Ammon's horn (tissue), 1 donor: ENCODE data around the gene STK33.

Source experiments
- DNase-seq: peaks from one replicate; pipeline ENCODE4 v3.0.0-alpha.2; 2016; ENCODE audit warnings: low spot score

Gene STK33

DNA sequence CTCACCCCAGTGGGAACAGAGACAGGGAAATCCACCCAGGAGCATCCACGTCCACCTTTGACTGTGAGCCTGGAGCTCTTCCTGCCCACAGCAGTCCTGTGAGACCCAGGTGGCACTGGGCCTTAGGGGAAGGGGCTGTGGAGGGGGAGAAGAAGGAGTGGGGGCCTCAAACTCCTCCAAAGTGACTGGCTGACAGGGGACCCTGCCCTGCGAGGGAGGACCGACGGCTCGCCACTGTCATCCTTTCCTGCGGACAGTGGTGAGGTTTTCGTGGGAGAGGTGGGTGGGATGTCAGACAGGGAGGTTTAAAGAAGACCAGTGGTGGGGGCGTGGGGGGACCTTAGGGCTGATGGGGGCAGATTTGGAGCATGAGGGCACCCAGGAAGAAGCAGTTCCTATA lies 237.8 kb downstream of the STK33 start:
- no peak for DNase-seq

DNA sequence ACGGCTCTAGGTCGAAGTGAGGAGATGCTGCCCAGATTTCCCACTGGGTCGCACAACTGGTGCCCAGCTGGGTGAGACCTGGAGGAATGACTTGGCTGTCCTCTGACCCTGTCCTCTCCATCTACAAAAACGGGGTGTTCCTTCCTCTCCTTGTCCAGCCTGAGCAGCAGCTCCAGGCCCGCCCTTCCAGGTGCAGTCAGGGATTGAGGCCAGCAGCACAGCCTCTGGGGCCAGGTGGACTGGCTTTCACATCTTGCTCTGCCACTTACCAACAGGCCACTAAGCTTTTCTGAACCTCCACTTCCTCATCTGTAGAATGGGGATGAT lies 238.6 kb downstream of the STK33 start:
- no peak for DNase-seq

DNA sequence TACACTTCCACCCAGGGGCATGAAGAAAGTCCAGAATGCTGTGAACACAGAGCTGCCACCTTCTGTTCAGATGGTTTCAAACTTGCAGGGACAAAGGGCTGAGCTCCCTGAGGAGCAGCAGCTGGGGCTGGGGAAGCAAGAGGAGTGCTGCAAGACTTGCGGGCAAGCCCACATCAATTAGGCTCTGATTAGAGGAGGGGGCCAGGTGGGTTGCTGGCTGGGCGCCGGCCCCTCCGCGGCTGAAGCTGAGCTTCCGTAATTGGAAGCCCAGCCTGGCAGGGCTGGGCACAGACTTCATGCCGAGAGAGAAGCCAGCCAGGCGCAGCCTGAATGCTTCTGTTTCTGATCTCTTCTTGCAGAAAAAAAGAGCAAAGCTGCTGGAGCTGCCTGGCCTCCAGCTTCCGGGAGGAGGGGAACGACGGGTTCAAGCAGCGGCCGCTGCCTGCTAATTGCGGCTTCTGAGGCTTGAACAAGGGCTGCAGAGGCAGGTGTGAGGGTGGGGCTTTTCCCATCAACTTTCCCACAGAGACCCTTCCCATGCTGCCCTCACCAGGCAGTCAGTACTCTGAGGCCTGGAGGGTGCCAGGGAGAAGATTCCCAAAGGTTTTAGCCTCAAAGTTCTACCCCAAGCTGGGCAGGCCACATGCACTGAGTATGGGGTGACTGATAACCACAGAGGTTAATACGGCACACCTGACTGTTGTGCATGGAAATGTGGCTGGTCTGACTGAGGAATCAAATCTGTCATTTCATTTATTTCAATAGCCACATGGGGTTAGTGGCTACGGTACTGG lies 239.2 kb downstream of the STK33 start:
- DNase-seq = peak; percentile 51

DNA sequence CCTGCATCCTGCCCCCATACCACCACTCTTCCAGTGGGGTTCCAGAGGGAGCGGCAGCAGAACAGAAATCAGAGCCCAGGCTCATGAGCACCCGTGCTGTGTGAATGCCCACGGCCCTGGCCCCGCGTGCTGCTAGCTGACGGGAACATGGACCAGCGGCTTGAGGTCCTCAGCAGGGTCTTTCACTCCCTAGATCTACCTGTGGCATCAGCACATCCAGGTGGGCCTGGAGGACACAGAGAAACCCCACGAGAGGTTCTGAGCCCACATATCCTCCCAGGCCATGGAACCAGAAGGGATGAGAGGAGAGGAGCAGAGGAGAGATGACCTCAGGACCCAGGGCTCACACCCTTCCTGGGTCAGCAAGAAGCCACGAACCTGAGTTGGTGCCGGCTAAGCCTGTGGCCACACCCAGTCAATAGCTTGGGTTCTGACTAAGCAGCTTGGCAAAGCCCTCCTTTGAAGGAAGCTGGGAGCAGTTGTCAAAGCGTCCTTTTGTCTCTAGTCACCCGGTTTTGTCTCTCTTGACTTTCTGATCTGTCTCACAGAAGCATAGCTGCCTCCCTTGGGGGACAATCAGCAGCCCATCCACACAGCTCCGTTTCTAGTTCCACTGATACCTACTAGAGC lies 241.0 kb downstream of the STK33 start:
- no peak for DNase-seq

DNA sequence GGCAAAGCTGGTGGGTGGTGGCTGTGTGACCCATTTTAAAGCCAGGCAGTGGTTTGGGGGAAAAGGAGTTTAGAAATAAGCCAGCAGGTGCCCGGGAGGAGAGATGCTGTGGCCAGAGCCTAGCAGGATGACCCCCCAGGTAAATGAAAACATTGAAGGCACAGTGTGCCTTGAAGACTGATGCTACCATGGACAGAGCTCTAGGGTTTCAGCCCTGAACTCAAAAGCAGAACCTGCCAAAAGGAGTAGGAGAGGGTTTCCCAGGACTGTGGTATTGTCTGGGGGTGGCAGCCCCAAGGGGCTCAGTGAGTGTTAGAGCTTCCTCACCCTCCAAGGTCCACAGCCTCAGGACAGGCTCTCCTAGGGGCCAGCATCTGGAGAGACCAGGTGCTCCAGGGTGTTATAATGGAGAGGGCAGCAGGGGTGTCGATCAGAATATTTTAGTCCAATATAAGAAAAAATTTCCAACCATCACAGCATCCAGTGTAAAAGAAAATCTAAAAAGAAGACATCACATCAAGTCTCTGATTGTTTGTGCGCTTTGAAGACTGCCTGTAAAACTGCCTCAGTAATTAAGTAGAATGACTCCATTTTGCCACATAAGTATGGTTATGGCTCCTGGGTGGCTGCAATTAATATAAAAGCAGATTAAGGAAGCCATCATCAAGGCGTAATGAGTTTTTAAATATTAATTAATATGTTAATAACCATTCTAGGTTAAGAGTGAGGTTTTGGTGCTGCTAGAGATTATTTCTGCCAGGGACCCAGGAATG lies 241.7 kb downstream of the STK33 start:
- DNase-seq = no peak

DNA sequence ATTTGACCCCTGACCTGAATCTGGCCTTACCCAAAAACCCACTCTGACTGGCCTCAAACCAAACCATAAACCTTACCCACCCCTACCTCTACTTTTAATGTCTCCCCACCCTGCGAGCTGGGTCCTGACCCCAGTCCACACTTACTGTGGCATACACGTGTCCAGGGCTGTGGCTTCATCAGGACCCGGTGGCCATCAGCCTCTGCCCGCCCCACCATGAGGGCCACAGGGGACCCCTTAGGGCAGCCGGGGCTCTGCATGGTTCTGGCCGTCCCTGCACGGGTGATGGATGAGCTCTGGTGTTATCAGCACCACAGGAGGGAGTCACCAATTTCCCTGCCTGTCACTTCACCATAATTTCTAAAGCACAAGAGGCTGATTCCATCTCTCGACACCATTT lies 242.8 kb downstream of the STK33 start:
- no peak for DNase-seq

DNA sequence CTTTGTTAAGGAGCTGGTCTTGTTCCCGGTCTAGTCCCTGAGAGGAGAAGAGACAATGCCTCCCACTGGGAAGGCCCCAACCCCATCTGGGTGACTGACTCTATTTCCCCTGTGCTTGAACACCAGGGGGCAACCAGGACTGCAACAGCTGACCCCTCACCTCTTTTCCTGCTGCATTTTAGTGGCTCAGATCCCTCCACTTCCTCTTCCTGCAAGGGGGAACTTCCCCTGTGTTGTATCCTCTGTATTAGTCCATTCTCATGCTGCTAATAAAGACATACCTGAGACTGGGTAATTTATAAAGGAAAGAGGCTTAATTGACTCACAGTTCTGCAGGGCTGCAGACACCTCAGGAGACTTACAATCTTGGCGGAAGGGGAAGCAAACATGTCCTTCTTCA lies 246.1 kb downstream of the STK33 start:
- DNase-seq = no peak

DNA sequence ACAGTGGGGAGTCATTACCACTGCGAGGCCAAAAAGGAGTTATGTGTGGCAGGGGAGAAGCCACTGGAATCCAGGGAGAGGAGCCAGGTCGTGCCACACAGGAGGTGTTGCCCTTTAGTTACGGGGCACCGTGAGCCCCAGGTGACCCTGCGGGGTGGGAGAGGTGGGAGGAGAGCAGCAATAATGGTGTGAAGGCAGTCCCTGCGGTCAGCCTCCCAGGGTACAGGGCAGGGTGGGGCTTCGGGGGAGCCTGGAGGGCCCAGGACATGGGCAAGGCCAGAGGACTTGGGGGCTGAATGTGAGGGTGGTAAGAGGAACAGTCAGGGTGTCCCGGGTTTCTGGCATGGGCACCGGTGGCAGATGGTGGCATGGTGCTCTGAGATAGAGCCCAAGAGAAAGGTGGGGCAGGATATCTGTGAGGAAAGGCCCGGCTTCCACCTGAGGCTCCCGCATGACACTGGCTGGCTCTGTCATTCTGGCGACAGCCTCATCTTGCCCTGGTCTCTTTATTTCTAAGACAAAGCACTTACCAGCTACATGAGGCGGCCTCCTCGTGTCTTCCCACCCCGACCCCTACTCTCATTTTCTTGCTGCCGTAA lies 247.8 kb downstream of the STK33 start:
- DNase-seq = no peak

DNA sequence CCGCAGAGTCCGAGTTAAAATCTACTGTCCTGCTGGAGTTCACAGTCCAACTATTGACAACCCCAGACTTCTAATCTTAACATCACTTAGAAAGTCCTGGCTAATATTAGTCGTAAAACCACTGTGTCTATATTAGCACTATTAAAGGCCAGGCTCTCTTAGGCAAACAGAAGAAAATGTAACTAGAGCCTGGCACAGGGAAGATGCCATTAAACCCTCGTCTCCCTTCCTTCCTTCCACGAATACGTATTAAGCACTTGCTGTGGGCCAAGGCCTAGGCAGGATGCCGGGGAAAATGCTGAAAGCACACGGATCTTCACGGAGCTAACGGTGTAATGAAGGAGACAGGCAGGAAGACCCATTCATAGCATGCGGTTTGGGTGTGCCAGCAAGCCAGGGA lies 248.8 kb downstream of the STK33 start:
- DNase-seq = no peak

DNA sequence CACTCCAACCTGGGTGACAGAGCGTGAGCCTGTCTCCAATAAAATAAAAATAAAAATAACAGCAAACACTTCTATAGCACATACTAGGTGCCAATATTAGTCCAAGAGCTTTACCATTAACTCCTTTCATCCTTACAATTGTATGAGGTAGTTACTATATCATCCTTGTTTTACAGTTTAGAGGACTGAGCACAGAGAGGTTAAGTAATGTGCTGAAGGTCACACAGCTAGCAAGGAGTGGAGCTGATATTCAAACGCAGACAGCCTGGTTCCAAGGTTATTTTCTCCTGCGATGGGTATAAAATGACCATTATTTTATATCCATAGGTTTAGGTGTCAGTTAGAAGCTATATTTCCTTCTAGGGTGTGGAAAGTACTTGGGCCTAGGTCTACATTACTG lies 249.7 kb downstream of the STK33 start:
- DNase-seq = no peak

DNA sequence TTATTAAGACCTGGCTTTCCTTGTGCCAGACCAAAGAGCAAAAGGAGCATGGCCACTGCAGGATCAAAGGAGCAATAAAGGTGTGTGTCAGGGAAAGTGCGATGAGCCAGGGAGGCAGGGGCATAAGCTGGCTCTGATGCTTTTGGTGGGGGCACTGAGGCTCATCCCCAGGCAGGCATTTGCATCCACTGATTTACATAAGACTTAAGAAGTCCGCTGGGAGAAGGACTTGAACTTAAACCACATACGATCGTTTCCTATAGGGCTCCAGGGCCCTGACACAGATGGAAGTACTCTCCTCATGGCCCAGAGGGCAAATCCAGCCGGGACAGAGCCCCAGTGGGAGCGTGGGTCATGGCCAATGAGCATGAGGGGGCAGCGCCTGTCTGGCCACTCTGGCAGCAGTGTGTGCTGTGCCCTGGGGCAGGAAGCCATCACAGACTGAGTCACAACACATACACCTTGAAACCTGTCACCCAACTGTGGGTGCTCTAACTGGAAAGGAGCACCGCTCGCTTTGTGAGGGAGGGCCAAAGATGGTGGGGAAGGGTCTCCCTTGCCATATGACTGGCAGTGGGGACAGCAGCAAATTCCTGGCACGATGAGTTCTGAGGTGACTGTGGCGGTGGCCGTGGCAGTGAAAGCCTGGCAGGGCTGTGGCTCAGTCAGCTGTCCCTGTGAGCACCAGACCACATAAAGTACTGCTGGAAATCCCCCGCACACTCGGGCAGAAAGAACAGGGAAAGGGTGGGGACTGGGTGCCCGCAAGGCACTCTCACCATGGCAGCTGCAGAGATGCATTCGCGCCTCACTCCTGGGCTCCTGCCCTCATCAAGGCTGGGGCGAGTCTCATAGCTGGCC lies 251.0 kb downstream of the STK33 start:
- no peak for DNase-seq

DNA sequence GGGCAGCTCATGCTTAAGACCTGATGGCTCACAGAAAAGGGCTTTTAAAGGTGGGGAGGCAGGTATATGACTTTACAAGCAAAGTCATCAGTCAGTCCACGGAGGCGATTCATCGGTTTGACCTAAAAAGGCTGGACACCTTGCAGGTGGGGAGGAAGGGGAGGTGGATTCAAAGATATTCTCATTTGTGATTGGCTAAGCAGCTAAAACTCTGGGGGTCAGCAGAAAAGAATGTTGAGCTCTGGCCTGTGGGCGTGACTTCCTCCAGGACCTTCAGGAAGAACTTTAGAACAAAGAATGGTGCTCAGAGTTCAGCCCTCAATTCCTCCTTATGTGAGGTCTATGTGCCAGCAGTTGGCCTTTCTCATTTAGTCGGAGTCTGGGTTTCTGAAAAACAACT lies 252.0 kb downstream of the STK33 start:
- no peak for DNase-seq
